ENCODE measurements around the gene STEAP2. TPM values are rescaled to one million over a fixed set of nuclear protein-coding genes. Genes with fewer than 3 reads are reported as not detected.

Gene STEAP2
- polyA plus RNA-seq, 3 donors = not detected

- TF ChIP-seq CTCF (IDR thresholded peaks at IDR 0.05) = no peak
- Mint-ChIP-seq H3K4me1 (peaks cover 4% of the 10 kb centered on the region), H3K36me3 (no peaks in the 10 kb centered on the region), H3K4me3 (no peak overlapping the region), H3K9me3 (peaks cover 0 to 2% (median 0%) of the 10 kb centered on the region in 7 donors), H3K27me3 (ENCODE audit: low read depth in 3 of 3) (peaks cover 8 to 12% (median 11%) of the 10 kb centered on the region in 3 donors), H3K27ac (no peak overlapping the region)
- Histone ChIP-seq H3K9ac (ENCODE audit: insufficient read depth, low read length, poor library complexity, severe bottlenecking) (no peak overlapping the region), H3K4me1 (ENCODE audit: control insufficient read depth in 1 of 2, insufficient read depth in 2 of 2, low read length in 2 of 2) (no peaks in the 10 kb centered on the region), H3K4me3 (replicated peaks in 1 of 3; ENCODE audit: low read depth in 2 of 3, low read length in 3 of 3) (no peak overlapping the region), H4K20me1 (ENCODE audit: insufficient read depth, low read length) (no peaks in the 10 kb centered on the region), H3K79me2 (ENCODE audit: insufficient read depth, low read length) (no peaks in the 10 kb centered on the region), H3K9me3 (replicated peaks in 1 of 2; ENCODE audit: control insufficient read depth in 1 of 2, insufficient read depth in 1 of 2, low read length in 2 of 2) (no peaks in the 10 kb centered on the region), H3K36me3 (replicated peaks in 1 of 2; ENCODE audit: control insufficient read depth in 1 of 2, insufficient read depth in 2 of 2, low read length in 2 of 2) (no peaks in the 10 kb centered on the region), H3K4me2 (replicated peaks; ENCODE audit: extremely low read depth, low read length, poor library complexity, severe bottlenecking) (no peak overlapping the region), H3K27me3 (ENCODE audit: control insufficient read depth in 2 of 2, insufficient read depth in 2 of 2, low read length in 2 of 2) (peaks cover 4 to 17% of the 10 kb centered on the region in 2 donors), H3K27ac (ENCODE audit: low read depth in 1 of 2, low read length in 2 of 2) (no peak overlapping the region), H2AFZ (ENCODE audit: insufficient read depth, low read depth, low read length, poor library complexity, severe bottlenecking) (no peak overlapping the region)
- 40% methylated on average over 1 of the region's 1 CpG for WGBS (ENCODE audit: insufficient coverage)
- no peak for DNase-seq
- intact Hi-C loops (cut with micrococcal nuclease) = no loop called here
Observed at GRCh38 chr7:90238583-90238982, 27.0 kb downstream of the STEAP2 start.

GRCh38 chr7:90239050-90239449, 27.5 kb downstream of the STEAP2 start:
- H3K27me3 Mint-ChIP-seq (ENCODE audit: low read depth in 3 of 3) = peaks cover 12 to 16% (median 13%) of the 10 kb centered on the region in 3 donors
- Histone ChIP-seq H3K79me2 (ENCODE audit: insufficient read depth, low read length) (no peaks in the 10 kb centered on the region), H3K27ac (ENCODE audit: low read depth in 1 of 2, low read length in 2 of 2) (no peak overlapping the region), H3K9me3 (replicated peaks in 1 of 2; ENCODE audit: control insufficient read depth in 1 of 2, insufficient read depth in 1 of 2, low read length in 2 of 2) (no peaks in the 10 kb centered on the region), H3K27me3 (ENCODE audit: control insufficient read depth in 2 of 2, insufficient read depth in 2 of 2, low read length in 2 of 2) (peaks cover 4 to 22% of the 10 kb centered on the region in 2 donors), H3K9ac (ENCODE audit: insufficient read depth, low read length, poor library complexity, severe bottlenecking) (no peak overlapping the region), H2AFZ (ENCODE audit: insufficient read depth, low read depth, low read length, poor library complexity, severe bottlenecking) (no peak overlapping the region), H3K36me3 (replicated peaks in 1 of 2; ENCODE audit: control insufficient read depth in 1 of 2, insufficient read depth in 2 of 2, low read length in 2 of 2) (no peaks in the 10 kb centered on the region), H4K20me1 (ENCODE audit: insufficient read depth, low read length) (no peaks in the 10 kb centered on the region), H3K4me3 (replicated peaks in 1 of 3; ENCODE audit: low read depth in 2 of 3, low read length in 3 of 3) (no peak overlapping the region), H3K4me2 (replicated peaks; ENCODE audit: extremely low read depth, low read length, poor library complexity, severe bottlenecking) (no peak overlapping the region), H3K4me1 (ENCODE audit: control insufficient read depth in 1 of 2, insufficient read depth in 2 of 2, low read length in 2 of 2) (no peaks in the 10 kb centered on the region)
- peaks cover 0 to 2% (median 0%) of the 10 kb centered on the region in 7 donors for H3K9me3 Mint-ChIP-seq
- TF ChIP-seq CTCF (IDR thresholded peaks at IDR 0.05) = no peak
- no peak overlapping the region for H3K4me3 Mint-ChIP-seq
- no peak for DNase-seq
- H3K36me3 Mint-ChIP-seq = peaks cover 0 to 3% of the 10 kb centered on the region in 2 donors
- H3K27ac Mint-ChIP-seq = no peak overlapping the region
- intact Hi-C loops (cut with micrococcal nuclease) = no loop called here
- WGBS (ENCODE audit: insufficient coverage) = no CpG with 5 or more reads among the region's 3 CpGs
- H3K4me1 Mint-ChIP-seq = peaks cover 4% of the 10 kb centered on the region
